Stomach (tissue), 9 donors: ENCODE data around the gene MICALL1. TPM values are rescaled to one million over a fixed set of nuclear protein-coding genes. Genes with fewer than 3 reads are reported as not detected.

Experiments used
- DNase-seq, 2 donors: peaks; one replicate each; pipeline versions ENCODE4 v3.0.0 to v3.0.0-alpha.2; 2013 to 2019
- H3K27ac ChIP-seq, 5 donors: fragments of 200-600 bp in 4 of 5; sonication (generic) in 4 of 5; one replicate each; pipeline ENCODE4 v1.5.1; 2013 to 2019; ENCODE audit warnings: mild to moderate bottlenecking in 1 of 5, moderate library complexity in 1 of 5
- H3K27me3 ChIP-seq, 3 donors: fragments of 200-600 bp; sonication (generic); one replicate each; pipeline ENCODE4 v1.5.1; 2017 to 2019; ENCODE audit warnings: mixed run types in 1 of 3
- H3K36me3 ChIP-seq, 4 donors: fragments of 200-600 bp; sonication (generic); 1 replicate in 3 of 4; 2 replicates in 1 of 4; pipeline ENCODE4 v1.5.1; 2016 to 2019
- H3K4me1 ChIP-seq, 4 donors: fragments of 200-600 bp; sonication (generic); one replicate each; pipeline ENCODE4 v1.5.1; 2016 to 2019
- H3K4me3 ChIP-seq, 4 donors: fragments of 200-600 bp; sonication (generic) in 3 of 4; one replicate each; pipeline ENCODE4 v1.5.1; 2016 to 2019; ENCODE audit warnings: mild to moderate bottlenecking in 1 of 4
- H3K9me3 ChIP-seq, 4 donors: fragments of 200-600 bp; sonication (generic); one replicate each; pipeline ENCODE4 v1.5.1; 2016 to 2019
- CTCF ChIP-seq, 7 experiments: fragments of 450-650 bp in 4 of 7; fragments of 200-600 bp in 3 of 7; sonication (generic) in 3 of 7; IDR thresholded peaks; one replicate each; pipeline ENCODE4 v1.5.1; 2016 to 2019; ENCODE audit warnings: antibody characterized with exemption in 7 of 7, control low read depth in 2 of 7, mild to moderate bottlenecking in 1 of 7
- EP300 ChIP-seq: sonication (generic); formaldehyde crosslinking; IDR thresholded peaks from one replicate; pipeline ENCODE4 v1.6.1; 2017; ENCODE audit warnings: antibody characterized with exemption
- POLR2A ChIP-seq, 4 donors: fragments of 450-650 bp; IDR thresholded peaks; one replicate each; pipeline ENCODE4 v1.6.1; 2016; ENCODE audit warnings: antibody characterized with exemption in 4 of 4, control low read depth in 2 of 4, mild to moderate bottlenecking in 1 of 4, moderate library complexity in 1 of 4
- POLR2AphosphoS5 ChIP-seq, 3 donors: sonication (generic); formaldehyde crosslinking; IDR thresholded peaks; one replicate each; pipeline ENCODE4 v1.6.1; 2016; ENCODE audit warnings: antibody characterized with exemption in 3 of 3
- WGBS, 5 donors: extraction: QIAGEN DNeasy Blood & Tissue Kit in 3 of 5; methylation state at CpG; one replicate each; pipeline versions ENCODE4 v1.1.5 to v1.1.7; 2013 to 2018; 5-methylcytosine and 5-hydroxymethylcytosine counted together
- intact Hi-C: fragments of 100-400 bp; cut with DNase I; formaldehyde crosslinking; loops from one replicate; pipeline ENCODE4 v1.15.1; 2023; ENCODE audit warnings: low total_unique reads
- polyA plus RNA-seq, 3 donors: library from polyadenylated mRNA; stranded (reverse); fragments of 200-250 nt; gene quantifications; one replicate each; pipeline ENCODE4 v1.2.3, GENCODE V29; 2013
- total RNA-seq, 5 donors: library from RNA; depleted of rRNA; stranded (reverse); fragments of >200 nt; gene quantifications; one replicate each; pipeline versions ENCODE4 v1.1.0 to v1.2.3, GENCODE V29; 2014 to 2016
- donor health status: healthy with polysubstance abuse.
- donor health status: Bipolar disorder and iron deficiency.
- donor health status: healthy.

MICALL1 gene
- total and polyA plus RNA-seq, 8 donors: 17.7 to 155 (median 54.7) TPM

GRCh38 chr22:37930270-37930951, 24.3 kb downstream of the MICALL1 start:
- intact Hi-C loops: no loop called here
- Histone ChIP-seq H3K27me3 (no peaks in the 10 kb centered on the region), H3K4me1 (peaks cover 63 to 91% (median 76%) of the 10 kb centered on the region in 4 donors), H3K36me3 (peaks cover 51 to 81% (median 76%) of the 10 kb centered on the region in 4 donors), H3K4me3 (no peak overlapping the region), H3K9me3 (no peaks in the 10 kb centered on the region), H3K27ac (peak overlapping the region; percentile 59 to 83 (median 79))
- 45 to 81% (median 56%) methylated on average over 11 of the region's 11 CpGs for WGBS, 5 donors
- DNase-seq: no peak
- TF ChIP-seq CTCF (IDR thresholded peaks at IDR 0.05) (peak in 5 of 7 experiments; percentile 17 to 42 (median 25)), POLR2AphosphoS5 (IDR thresholded peaks at IDR 0.05) (no peak)

- peaks cover 46 to 81% (median 76%) of the 10 kb centered on the region in 4 donors for H3K36me3 ChIP-seq
- H3K4me1 ChIP-seq: peaks cover 57 to 85% (median 70%) of the 10 kb centered on the region in 4 donors
- no peaks in the 10 kb centered on the region for H3K27me3 ChIP-seq
- H3K9me3 ChIP-seq: no peaks in the 10 kb centered on the region
- 24 to 61% (median 39%) methylated on average over 2 of the region's 2 CpGs for WGBS, 5 donors
- DNase-seq: no peak
- intact Hi-C loops: no loop called here
- no peak overlapping the region for H3K4me3 ChIP-seq
- H3K27ac ChIP-seq: peak overlapping the region; percentile 59 to 83 (median 79)
- TF ChIP-seq CTCF (IDR thresholded peaks at IDR 0.05): no peak
- no peak for TF ChIP-seq POLR2AphosphoS5 (IDR thresholded peaks at IDR 0.05)
- no peak for TF ChIP-seq EP300
- no peak for TF ChIP-seq POLR2A (IDR thresholded peaks at IDR 0.05)
Observed at GRCh38 chr22:37930952-37931440, 24.9 kb downstream of the MICALL1 start.

DNA sequence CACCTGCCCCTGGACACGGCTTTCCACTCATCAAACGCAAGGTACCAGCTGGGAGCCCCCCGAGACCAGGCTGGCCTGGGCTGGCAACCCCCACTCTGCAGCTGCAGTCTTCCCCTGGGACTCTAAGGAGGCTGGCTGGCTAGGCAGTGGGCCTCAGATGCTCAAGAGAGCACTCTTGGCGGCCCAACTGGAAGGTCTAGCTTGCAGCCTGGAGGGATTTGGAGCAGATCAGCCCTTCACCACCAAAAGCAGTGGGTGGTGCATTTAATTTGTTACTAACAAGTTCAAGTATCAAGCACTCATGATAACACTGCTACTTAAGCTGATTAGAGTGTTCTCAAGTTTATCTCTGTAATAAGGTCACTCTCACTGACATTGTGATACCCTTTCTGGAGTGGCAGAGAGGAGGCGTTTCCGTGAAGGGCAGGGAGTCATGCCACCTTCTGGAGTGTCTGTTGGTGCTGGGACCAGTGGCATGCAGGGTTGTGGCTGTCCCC, 25.8 kb downstream of the MICALL1 start:
- Histone ChIP-seq H3K27me3 (no peaks in the 10 kb centered on the region), H3K9me3 (no peaks in the 10 kb centered on the region), H3K27ac (peak overlapping the region; percentile 59 to 83 (median 78)), H3K4me3 (no peak overlapping the region), H3K36me3 (peaks cover 46 to 81% (median 76%) of the 10 kb centered on the region in 4 donors), H3K4me1 (peaks cover 57 to 76% (median 64%) of the 10 kb centered on the region in 4 donors)
- no peak for TF ChIP-seq EP300
- peak in 2 of 3 donors; percentile 14 to 59 for TF ChIP-seq POLR2AphosphoS5 (IDR thresholded peaks at IDR 0.05)
- DNase-seq: no peak
- intact Hi-C loops: no loop called here
- WGBS, 5 donors: 46 to 78% (median 50%) methylated on average over 5 to 6 of the region's 6 CpGs

DNA sequence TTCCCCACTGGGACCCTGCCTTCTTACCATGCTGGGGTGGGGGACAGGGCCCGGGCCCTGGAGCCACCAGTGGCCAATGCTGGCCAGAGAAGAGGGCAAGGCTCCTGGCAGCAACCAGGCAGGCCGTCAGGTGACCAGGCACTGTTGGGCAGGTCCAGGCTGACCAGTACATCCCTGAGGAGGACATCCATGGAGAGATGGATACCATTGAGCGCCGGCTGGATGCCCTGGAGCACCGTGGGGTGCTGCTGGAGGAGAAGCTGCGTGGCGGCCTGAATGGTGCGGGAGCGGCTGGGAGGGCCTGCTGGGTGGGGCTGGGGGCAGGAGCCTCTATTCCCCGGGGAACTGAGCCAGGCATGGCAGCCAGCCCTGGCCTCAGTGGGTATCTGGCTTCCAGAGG, 26.3 kb downstream of the MICALL1 start:
- Histone ChIP-seq H3K27ac (peak overlapping the region; percentile 59 to 83 (median 78)), H3K36me3 (peaks cover 46 to 81% (median 76%) of the 10 kb centered on the region in 4 donors)

More for the DNA sequence above, 26.3 kb downstream of the MICALL1 start:
- WGBS, 5 donors: 33 to 70% (median 56%) methylated on average over 9 to 10 of the region's 10 CpGs
- H3K4me3 ChIP-seq: no peak overlapping the region
- TF ChIP-seq CTCF (IDR thresholded peaks at IDR 0.05) (no peak), POLR2A (IDR thresholded peaks at IDR 0.05) (no peak), EP300 (no peak), POLR2AphosphoS5 (IDR thresholded peaks at IDR 0.05) (no peak)
- no peaks in the 10 kb centered on the region for H3K27me3 ChIP-seq
- no peak for DNase-seq
- no peaks in the 10 kb centered on the region for H3K9me3 ChIP-seq
- H3K4me1 ChIP-seq: peaks cover 57 to 73% (median 62%) of the 10 kb centered on the region in 4 donors
- intact Hi-C loops: no loop called here
